GM12878 (cell line): ENCODE results near the gene MGST1. TPM values are rescaled to one million over a fixed set of nuclear protein-coding genes. Genes with fewer than 3 reads are reported as not detected.

Source experiments
- ATAC-seq: fragments of 200-7000 bp; cut with Tn5 transposase; 3 replicates; pipeline ENCODE4 v1.9.1; 2020; ENCODE audit warnings: mild to moderate bottlenecking, moderate library complexity
- BruUV-seq: library from RNA; stranded (reverse); fragments of 400-500 nt; replicated peaks from 2 replicates; lab custom pipeline; 2021; lab: Mats Ljungman, UMichigan
- CTCF ChIA-PET: fragments of 300-600 bp; sonication (Branson Sonifier 250); formaldehyde crosslinking; extraction: SDS; loops from one replicate; lab custom pipeline; 2021; ENCODE audit warnings: inconsistent platforms; lab: Yijun Ruan, JAX
- POLR2A ChIA-PET: fragments of 350-600 bp; formaldehyde crosslinking; extraction: SDS; loops from one replicate; lab custom pipeline; 2021; ENCODE audit warnings: inconsistent platforms; lab: Charles Lee
- RAD21 ChIA-PET: fragments of 300-600 bp; sonication (Branson Sonifier 250); formaldehyde crosslinking; loops from one replicate; lab custom pipeline; 2023; ENCODE audit warnings: antibody characterized with exemption; ENCODE audit not compliant: unreplicated experiment; lab: Charles Lee
- SMC1A ChIA-PET: fragments of 300-600 bp; sonication (Branson Sonifier 250); formaldehyde crosslinking; loops from one replicate; lab custom pipeline; 2023; ENCODE audit not compliant: unreplicated experiment, uncharacterized antibody; lab: Charles Lee
- DNase-seq: peaks from one replicate; pipeline ENCODE4 v3.0.0-alpha.2; 2011; ENCODE audit warnings: low read depth, low spot score
- FAIRE-seq: peaks from 3 replicates; lab custom pipeline; 2011; peaks lifted over from hg19 to GRCh38; lab: Jason Lieb, UNC
- H2AFZ ChIP-seq: 2 replicates; pipeline ENCODE4 v1.6.0; 2011; ENCODE audit warnings: low read depth, low read length, control low read depth; ENCODE audit not compliant: control insufficient read depth
- H3K27ac ChIP-seq: 2 replicates; pipeline ENCODE4 v1.5.1; 2011; ENCODE audit warnings: control low read depth; ENCODE audit not compliant: control insufficient read depth, insufficient read depth
- H3K27me3 ChIP-seq, 2 experiments: replicated peaks in 1 of 2; 2 replicates each; pipeline versions ENCODE4 v1.6.0 to v1.6.1; 2011; ENCODE audit warnings: low read length in 1 of 2; ENCODE audit not compliant: control insufficient read depth in 2 of 2, insufficient read depth in 2 of 2
- H3K36me3 ChIP-seq, 2 experiments: 2 replicates each; pipeline ENCODE4 v1.5.1; 2011; ENCODE audit warnings: low read length in 1 of 2; ENCODE audit not compliant: control insufficient read depth in 2 of 2, insufficient read depth in 2 of 2
- H3K4me1 ChIP-seq: 2 replicates; pipeline ENCODE4 v1.6.1; 2011; ENCODE audit warnings: mild to moderate bottlenecking, low read length, moderate library complexity, mixed read lengths; ENCODE audit not compliant: control insufficient read depth, insufficient read depth
- H3K4me2 ChIP-seq: 2 replicates; pipeline ENCODE4 v1.6.0; 2011; ENCODE audit warnings: control low read depth; ENCODE audit not compliant: control insufficient read depth, insufficient read depth
- H3K4me3 ChIP-seq: fragments of 200-600 bp; sonication (generic); 2 replicates; pipeline ENCODE4 v1.5.1; 2016
- H3K79me2 ChIP-seq: 2 replicates; pipeline ENCODE4 v1.6.0; 2011; ENCODE audit warnings: low read length; ENCODE audit not compliant: control insufficient read depth, insufficient read depth
- H3K9ac ChIP-seq: 2 replicates; pipeline ENCODE4 v1.8.0; 2011; ENCODE audit warnings: low read length, control low read depth, mixed read lengths; ENCODE audit not compliant: control insufficient read depth, insufficient read depth
- H3K9me3 ChIP-seq: replicated peaks from 3 replicates; pipeline ENCODE4 v1.5.1; 2011; ENCODE audit warnings: mild to moderate bottlenecking, low read length; ENCODE audit not compliant: control insufficient read depth, insufficient read depth
- H4K20me1 ChIP-seq: 2 replicates; pipeline ENCODE4 v1.6.0; 2011; ENCODE audit not compliant: control insufficient read depth, insufficient read depth
- IKZF2 ChIP-seq, 2 experiments: fragments of 450-650 bp; IDR thresholded peaks; 2 replicates each; pipeline ENCODE4 v1.6.1; 2017; ENCODE audit warnings: mild to moderate bottlenecking in 2 of 2, moderate library complexity in 2 of 2
- RAD21 ChIP-seq: IDR thresholded peaks from 2 replicates; pipeline ENCODE4 v1.6.1; 2011; ENCODE audit warnings: mild to moderate bottlenecking, low read depth, low read length, moderate library complexity; ENCODE audit not compliant: insufficient read depth
- RCOR1 ChIP-seq: conservative IDR thresholded peaks from 2 replicates; pipeline ENCODE4 v1.6.1; 2012; ENCODE audit warnings: low read depth, low read length, improper control_type of control experiment
- SMC3 ChIP-seq: IDR thresholded peaks from 2 replicates; pipeline ENCODE4 v1.6.1; 2011; ENCODE audit warnings: low read length, improper control_type of control experiment, borderline replicate concordance
- STAT3 ChIP-seq: IDR thresholded peaks from 2 replicates; pipeline ENCODE4 v1.6.1; 2011; ENCODE audit warnings: low read depth, low read length, improper control_type of control experiment
- WGBS: methylation state at CpG from one replicate; pipeline ENCODE4 v1.1.6; 2016; ENCODE audit warnings: low lambda C conversion rate; ENCODE audit not compliant: insufficient replicate concordance, insufficient coverage; ENCODE audit errors: missing lambda C conversion rate; 5-methylcytosine and 5-hydroxymethylcytosine counted together
- in situ Hi-C: fragments of 300-500 bp; cut with MboI; formaldehyde crosslinking; loops from 9 replicates; pipeline ENCODE4 v1.14.3; 2018; ENCODE audit warnings: mixed read lengths
- intact Hi-C: fragments of 100-400 bp; cut with micrococcal nuclease; formaldehyde crosslinking; loops from one replicate; pipeline ENCODE4 v1.14.2; 2022; ENCODE audit not compliant: unreplicated experiment
- polyA plus RNA-seq, 11 experiments: library from polyadenylated mRNA; depleted of rRNA in 4 of 11; unstranded in 6 of 11; stranded (reverse) in 5 of 11; fragments of >200 nt; fragmentation: Nextera tagmentation in 4 of 11; fragmentation: Illumina TruSeq in 1 of 11; extraction: Ambion mirVana in 4 of 11; extraction: Trizol in 1 of 11; gene quantifications; 1 replicate in 1 of 11; 2 replicates in 10 of 11; pipeline versions ENCODE4 v1.2.1 to v1.2.3, GENCODE V29; 2011 to 2016; ENCODE audit warnings: inconsistent platforms in 2 of 11, missing spikeins in 2 of 11, low read depth in 1 of 11
- total RNA-seq, 4 experiments: library from RNA; depleted of rRNA in 3 of 4; stranded (reverse); fragments of >200 nt in 3 of 4; fragmentation: Illumina TruSeq in 1 of 4; extraction: Trizol in 1 of 4; gene quantifications; 2 replicates each; pipeline versions ENCODE4 v1.2.1 to v1.2.3, GENCODE V29; 2013 to 2021
- TF ChIP-seq, protein P1 (sequence below), 3 experiments: IDR thresholded peaks in 2 of 3; conservative IDR thresholded peaks in 1 of 3; 2 replicates each; pipeline ENCODE4 v1.5.1; 2011; ENCODE audit warnings: low read depth in 3 of 3, low read length in 3 of 3, mild to moderate bottlenecking in 3 of 3, control low read depth in 2 of 3, moderate library complexity in 2 of 3, inconsistent platforms in 1 of 3, mixed read lengths in 1 of 3; ENCODE audit not compliant: control insufficient read depth in 2 of 3, insufficient read depth in 1 of 3; ENCODE audit errors: extremely low read depth in 1 of 3

MGST1 gene
- total and polyA plus RNA-seq, 10 of the 15 experiments (the other 5 are each of a cell fraction or from before 2014, with no cell fraction given) = 22.5 to 237 (median 172) TPM

- intact Hi-C loops = no loop called here
Measured at GRCh38 chr12:16385782-16386646, 38.6 kb downstream of the MGST1 start.

More at GRCh38 chr12:16385782-16386646, 38.6 kb downstream of the MGST1 start:
- Histone ChIP-seq H3K4me2 (no peak overlapping the region), H2AFZ (no peak overlapping the region), H3K27me3 (no peaks in the 10 kb centered on the region), H3K9ac (no peak overlapping the region), H3K79me2 (no peaks in the 10 kb centered on the region), H3K36me3 (no peaks in the 10 kb centered on the region), H3K9me3 (no peaks in the 10 kb centered on the region), H3K4me1 (no peaks in the 10 kb centered on the region), H4K20me1 (no peaks in the 10 kb centered on the region), H3K27ac (no peak overlapping the region), H3K4me3 (no peak overlapping the region)
- POLR2A ChIA-PET = interaction anchor here (0.6 kb wide), 1 partner anchor 19 kb away, joined by 3 read pairs; no protein-coding TSS in a partner anchor
- RAD21 ChIA-PET = interaction anchor here (0.5 to 1.6 kb wide), 22 partner anchors 23 to 1257 kb away, joined by 3 to 10 read pairs (median 4); no protein-coding TSS in a partner anchor
- SMC1A ChIA-PET = interaction anchor here (0.6 to 2.1 kb wide), 28 partner anchors 12 to 1257 kb away, joined by 3 to 8 read pairs (median 4); no protein-coding TSS in a partner anchor
- ATAC-seq (peak; percentile 70), FAIRE-seq (no peak), DNase-seq (peak; percentile 5)
- no TSS peak for BruUV-seq
- 38% methylated on average over 13 of the region's 13 CpGs for WGBS
- in situ Hi-C loops = no loop called here
- TF ChIP-seq RCOR1 (no peak), SMC3 (peak; percentile 43; the same call in 1 of the 2 replicates), RAD21 (peak; percentile 41), IKZF2 (IDR thresholded peaks at IDR 0.05) (no peak), STAT3 (no peak)
- TF ChIP-seq, protein P1, sequence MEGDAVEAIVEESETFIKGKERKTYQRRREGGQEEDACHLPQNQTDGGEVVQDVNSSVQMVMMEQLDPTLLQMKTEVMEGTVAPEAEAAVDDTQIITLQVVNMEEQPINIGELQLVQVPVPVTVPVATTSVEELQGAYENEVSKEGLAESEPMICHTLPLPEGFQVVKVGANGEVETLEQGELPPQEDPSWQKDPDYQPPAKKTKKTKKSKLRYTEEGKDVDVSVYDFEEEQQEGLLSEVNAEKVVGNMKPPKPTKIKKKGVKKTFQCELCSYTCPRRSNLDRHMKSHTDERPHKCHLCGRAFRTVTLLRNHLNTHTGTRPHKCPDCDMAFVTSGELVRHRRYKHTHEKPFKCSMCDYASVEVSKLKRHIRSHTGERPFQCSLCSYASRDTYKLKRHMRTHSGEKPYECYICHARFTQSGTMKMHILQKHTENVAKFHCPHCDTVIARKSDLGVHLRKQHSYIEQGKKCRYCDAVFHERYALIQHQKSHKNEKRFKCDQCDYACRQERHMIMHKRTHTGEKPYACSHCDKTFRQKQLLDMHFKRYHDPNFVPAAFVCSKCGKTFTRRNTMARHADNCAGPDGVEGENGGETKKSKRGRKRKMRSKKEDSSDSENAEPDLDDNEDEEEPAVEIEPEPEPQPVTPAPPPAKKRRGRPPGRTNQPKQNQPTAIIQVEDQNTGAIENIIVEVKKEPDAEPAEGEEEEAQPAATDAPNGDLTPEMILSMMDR (IDR thresholded peaks at IDR 0.05 in 2 of 3, conservative IDR thresholded peaks at IDR 0.05 in 1 of 3; ENCODE audit: control insufficient read depth in 2 of 3, extremely low read depth in 1 of 3, insufficient read depth in 1 of 3, low read depth in 3 of 3, low read length in 3 of 3) = peak; percentile 15 to 45 (median 21); a peak in 3 of 6 replicates
- CTCF ChIA-PET = interaction anchor here (0.6 to 2.2 kb wide), 37 partner anchors 9 to 1606 kb away, joined by 3 to 18 read pairs (median 3); no protein-coding TSS in a partner anchor
